ENCODE measurements around the gene RIC3.

Gene RIC3

DNA sequence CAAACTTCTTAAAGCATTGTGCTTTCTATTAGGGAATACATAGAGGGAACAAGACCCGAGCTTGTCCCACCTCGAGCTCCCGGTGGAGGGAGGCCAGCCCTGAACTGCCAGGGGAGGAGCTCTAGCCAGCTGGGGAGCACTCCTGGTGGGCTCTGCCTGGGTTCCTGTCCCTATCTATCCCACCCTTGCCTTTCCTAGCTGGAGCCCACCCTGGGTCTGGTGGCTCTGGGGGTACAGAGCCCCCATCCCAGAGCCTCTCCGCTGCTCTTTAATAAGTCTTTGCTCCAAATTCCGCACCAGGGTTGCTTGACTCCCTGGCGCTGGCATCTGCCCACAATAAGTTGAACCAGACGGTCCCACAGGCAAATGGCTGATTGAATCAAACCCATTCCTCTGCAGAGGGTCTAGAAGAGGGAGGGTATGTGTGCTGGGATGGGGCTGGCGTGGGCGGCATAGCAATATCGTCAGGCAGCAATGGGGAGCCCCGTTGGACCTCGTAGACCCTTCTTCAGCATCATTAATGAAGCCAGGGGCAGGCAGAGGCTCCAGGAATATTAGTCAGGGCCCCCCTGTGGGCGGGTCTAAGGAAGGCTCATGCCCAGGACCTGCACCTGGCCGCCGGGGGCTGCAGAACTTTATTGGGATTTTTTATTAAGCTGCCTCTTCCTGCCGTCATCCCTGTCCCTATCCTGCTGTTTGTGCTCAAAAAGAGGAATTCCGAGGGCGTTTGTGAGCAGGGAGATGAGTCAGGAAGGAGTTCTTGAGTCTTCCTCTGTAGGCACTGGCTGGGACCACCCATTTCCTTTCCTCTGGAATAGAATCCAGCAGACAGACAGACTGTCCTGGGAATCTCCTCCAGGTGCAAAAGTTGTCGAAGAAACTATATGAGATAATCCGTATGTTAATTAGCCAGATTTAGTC lies 38.5 kb upstream of the RIC3 start:
- in situ Hi-C loops (cut with HindIII; ENCODE audit: low sequenced_read_pairs): no loop called here
- no peak for TF ChIP-seq CTCF (IDR thresholded peaks at IDR 0.05; ENCODE audit: low read depth, low read length, missing control alignments)
- H3K4me3 ChIP-seq (ENCODE audit: low read depth, low read length): no peak overlapping the region
- no peak for DNase-seq (ENCODE audit: low read depth)

DNA sequence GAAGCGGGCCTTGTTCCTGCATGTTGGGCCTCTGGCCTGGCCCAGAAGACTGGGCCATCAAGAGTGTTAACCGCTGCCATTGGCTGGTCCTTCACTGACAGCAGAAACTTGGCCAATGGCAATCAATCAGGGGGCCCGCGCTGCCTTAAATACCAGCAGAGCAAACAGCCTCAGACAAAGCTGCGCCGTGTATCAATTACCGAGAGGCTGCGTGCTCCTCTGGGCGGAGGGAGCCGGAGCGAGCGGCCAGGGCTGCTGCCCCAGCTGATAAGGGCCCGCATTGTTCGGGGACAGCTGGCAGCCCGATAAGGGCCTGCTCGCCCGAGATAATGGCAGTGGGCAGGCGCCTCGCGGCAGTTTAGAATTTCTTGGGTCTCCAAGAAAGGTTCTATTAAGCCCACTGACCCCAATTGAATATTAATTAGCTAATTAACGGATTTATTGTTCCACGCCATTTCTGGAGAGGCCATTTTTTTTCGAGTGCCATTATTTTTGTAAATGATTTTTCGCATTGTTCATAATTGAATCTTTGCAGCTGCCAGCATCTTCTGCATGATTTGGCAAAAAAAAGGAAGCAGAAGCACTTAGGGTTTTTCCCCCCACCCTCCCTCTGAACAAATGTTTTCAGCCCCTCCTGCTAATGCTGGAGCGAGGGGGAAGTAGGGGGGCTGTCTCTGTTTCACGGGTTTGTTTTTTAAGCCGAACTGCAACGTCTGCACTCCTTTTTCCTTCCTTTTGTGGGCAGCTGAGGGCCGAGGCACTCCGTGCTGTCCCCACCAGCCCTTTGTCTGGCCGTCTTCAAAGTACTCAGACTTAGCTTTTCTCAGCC lies 37.6 kb upstream of the RIC3 start:
- H3K4me3 ChIP-seq (ENCODE audit: low read depth, low read length): peak overlapping the region; percentile 5
- in situ Hi-C loops (cut with HindIII; ENCODE audit: low sequenced_read_pairs): no loop called here
- no peak for TF ChIP-seq CTCF (IDR thresholded peaks at IDR 0.05; ENCODE audit: low read depth, low read length, missing control alignments)
- DNase-seq (ENCODE audit: low read depth): no peak

GRCh38 chr11:8205566-8205965 lies 36.7 kb upstream of the RIC3 start:
- DNase-seq (ENCODE audit: low read depth): no peak
- no peak overlapping the region for H3K4me3 ChIP-seq (ENCODE audit: low read depth, low read length)
- in situ Hi-C loops (cut with HindIII; ENCODE audit: low sequenced_read_pairs): no loop called here
- no peak for TF ChIP-seq CTCF (IDR thresholded peaks at IDR 0.05; ENCODE audit: low read depth, low read length, missing control alignments)

- no peak for TF ChIP-seq CTCF (IDR thresholded peaks at IDR 0.05; ENCODE audit: low read depth, low read length, missing control alignments)
- DNase-seq (ENCODE audit: low read depth): no peak
- in situ Hi-C loops (cut with HindIII; ENCODE audit: low sequenced_read_pairs): no loop called here
- no peak overlapping the region for H3K4me3 ChIP-seq (ENCODE audit: low read depth, low read length)
These were observed 35.8 kb upstream of the RIC3 start for GRCh38 chr11:8204596-8204995.

DNA sequence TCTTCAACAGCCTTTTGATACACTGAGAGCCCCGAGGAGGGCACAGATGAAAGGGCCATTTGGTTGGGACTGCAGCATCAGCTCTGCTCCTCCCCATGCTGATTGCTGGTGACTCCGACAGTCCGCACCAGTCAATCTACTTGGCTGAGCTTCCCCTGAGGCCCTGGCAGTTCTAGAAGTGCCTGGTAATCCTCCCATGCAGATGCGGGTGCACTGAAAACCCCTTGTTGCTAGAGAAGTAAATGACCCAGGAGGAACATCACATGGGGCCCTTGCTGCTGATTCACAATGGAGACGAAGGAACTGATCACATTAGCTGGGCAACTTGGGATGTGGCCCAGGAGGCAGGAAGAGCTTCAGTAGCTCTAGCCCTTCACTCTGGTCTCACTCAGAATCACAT lies 35.2 kb upstream of the RIC3 start:
- TF ChIP-seq CTCF (IDR thresholded peaks at IDR 0.05; ENCODE audit: low read depth, low read length, missing control alignments): no peak
- no peak overlapping the region for H3K4me3 ChIP-seq (ENCODE audit: low read depth, low read length)
- DNase-seq (ENCODE audit: low read depth): no peak
- in situ Hi-C loops (cut with HindIII; ENCODE audit: low sequenced_read_pairs): no loop called here

DNA sequence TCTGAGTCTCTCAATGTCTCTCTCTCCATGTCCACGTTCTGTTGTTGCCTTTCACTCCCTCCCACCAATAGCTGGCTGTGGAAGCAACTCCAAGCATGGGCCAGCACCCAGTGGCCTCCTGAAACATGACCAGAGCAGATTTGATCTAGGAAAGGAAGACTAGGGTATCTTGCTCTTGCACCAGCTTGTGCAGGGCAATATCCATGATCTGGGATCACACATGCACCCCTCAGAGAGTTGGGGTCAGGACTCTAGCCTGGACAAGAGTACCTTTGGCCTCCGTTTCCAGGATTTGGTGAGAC lies 34.5 kb upstream of the RIC3 start:
- in situ Hi-C loops (cut with HindIII; ENCODE audit: low sequenced_read_pairs): no loop called here
- TF ChIP-seq CTCF (IDR thresholded peaks at IDR 0.05; ENCODE audit: low read depth, low read length, missing control alignments): no peak
- no peak for DNase-seq (ENCODE audit: low read depth)
- H3K4me3 ChIP-seq (ENCODE audit: low read depth, low read length): no peak overlapping the region
